A673 (cell line): ENCODE measurements around the gene ATG9B.

Source experiments
- EZH2 ChIP-seq: fragments of 200-600 bp; sonication (generic); IDR thresholded peaks from 2 replicates; pipeline ENCODE4 v1.6.1; 2017; ENCODE audit warnings: borderline replicate concordance, low read depth, mild to moderate bottlenecking, mixed read lengths, antibody characterized with exemption, low read length; ENCODE audit not compliant: poor library complexity, severe bottlenecking
- TF ChIP-seq, protein P1 (sequence below): fragments of 300-800, 200-600 bp; sonication (generic); conservative IDR thresholded peaks from 2 replicates; pipeline ENCODE4 v1.5.1; 2017; ENCODE audit warnings: low read depth, mild to moderate bottlenecking, antibody characterized with exemption, low read length, moderate library complexity, mixed read lengths

DNA sequence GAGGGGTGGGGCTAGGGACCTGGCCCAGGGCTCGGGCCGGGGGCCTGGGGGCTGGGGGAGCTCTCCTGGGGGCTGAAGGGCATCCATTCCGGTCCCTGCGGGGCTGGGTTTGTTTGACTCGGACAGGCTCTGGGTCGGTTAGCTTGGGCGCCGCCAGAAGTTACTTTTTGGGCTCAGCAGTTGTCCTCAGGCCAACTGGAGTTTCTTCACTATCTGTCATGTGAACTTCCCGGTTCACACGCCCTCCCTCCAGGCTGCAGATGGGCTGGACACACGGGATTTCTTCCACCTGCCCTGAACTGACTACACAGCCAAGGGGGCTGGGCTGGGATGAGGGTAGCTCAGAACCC lies 38.9 kb upstream of the ATG9B start:
- no peak for TF ChIP-seq EZH2
- TF ChIP-seq, protein P1, sequence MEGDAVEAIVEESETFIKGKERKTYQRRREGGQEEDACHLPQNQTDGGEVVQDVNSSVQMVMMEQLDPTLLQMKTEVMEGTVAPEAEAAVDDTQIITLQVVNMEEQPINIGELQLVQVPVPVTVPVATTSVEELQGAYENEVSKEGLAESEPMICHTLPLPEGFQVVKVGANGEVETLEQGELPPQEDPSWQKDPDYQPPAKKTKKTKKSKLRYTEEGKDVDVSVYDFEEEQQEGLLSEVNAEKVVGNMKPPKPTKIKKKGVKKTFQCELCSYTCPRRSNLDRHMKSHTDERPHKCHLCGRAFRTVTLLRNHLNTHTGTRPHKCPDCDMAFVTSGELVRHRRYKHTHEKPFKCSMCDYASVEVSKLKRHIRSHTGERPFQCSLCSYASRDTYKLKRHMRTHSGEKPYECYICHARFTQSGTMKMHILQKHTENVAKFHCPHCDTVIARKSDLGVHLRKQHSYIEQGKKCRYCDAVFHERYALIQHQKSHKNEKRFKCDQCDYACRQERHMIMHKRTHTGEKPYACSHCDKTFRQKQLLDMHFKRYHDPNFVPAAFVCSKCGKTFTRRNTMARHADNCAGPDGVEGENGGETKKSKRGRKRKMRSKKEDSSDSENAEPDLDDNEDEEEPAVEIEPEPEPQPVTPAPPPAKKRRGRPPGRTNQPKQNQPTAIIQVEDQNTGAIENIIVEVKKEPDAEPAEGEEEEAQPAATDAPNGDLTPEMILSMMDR = no peak
